Stimulated activated CD8-positive, alpha-beta memory T cell treated with anti-CD3 and anti-CD28 coated beads, Interleukin-12 subunit alpha, Interleukin-12 subunit beta, amount 100 ng/mL, for 24 hours (primary cell): ENCODE data around the gene DNAJC3.
"Not testable (repeated sequence)": the region's sequence is repeated elsewhere in the genome, so short reads cannot be mapped to it uniquely, and the experiment has no call there.

Experiments
- DNase-seq: peaks from one replicate; pipeline ENCODE4 v3.0.0-alpha.2; 2020; ENCODE audit errors: extremely low read depth

Gene DNAJC3

GRCh38 chr13:95781016-95781415 lies 104.1 kb downstream of the DNAJC3 start:
- DNase-seq = no peak

DNA sequence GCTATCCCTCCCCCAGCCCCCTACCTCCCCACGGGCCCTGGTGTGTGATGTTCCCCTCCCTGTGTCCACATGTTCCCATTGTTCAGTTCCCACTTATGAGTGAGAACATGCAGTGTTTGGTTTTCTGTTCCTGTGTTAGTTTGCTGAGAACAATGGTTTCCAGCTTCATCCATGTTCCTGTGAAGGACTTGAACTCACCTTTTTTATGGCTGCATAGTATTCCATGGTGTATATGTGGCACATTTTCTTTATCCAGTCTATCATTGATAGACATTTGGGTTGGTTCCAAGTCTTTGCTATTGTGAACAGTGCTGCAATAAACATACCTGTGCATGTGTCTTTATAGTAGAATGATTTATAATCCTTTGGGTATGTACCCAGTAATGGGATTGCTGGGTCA lies 105.0 kb downstream of the DNAJC3 start:
- not testable (repeated sequence) for DNase-seq

- DNase-seq = no peak
These were observed 106.8 kb downstream of the DNAJC3 start for GRCh38 chr13:95783747-95784146.

DNA sequence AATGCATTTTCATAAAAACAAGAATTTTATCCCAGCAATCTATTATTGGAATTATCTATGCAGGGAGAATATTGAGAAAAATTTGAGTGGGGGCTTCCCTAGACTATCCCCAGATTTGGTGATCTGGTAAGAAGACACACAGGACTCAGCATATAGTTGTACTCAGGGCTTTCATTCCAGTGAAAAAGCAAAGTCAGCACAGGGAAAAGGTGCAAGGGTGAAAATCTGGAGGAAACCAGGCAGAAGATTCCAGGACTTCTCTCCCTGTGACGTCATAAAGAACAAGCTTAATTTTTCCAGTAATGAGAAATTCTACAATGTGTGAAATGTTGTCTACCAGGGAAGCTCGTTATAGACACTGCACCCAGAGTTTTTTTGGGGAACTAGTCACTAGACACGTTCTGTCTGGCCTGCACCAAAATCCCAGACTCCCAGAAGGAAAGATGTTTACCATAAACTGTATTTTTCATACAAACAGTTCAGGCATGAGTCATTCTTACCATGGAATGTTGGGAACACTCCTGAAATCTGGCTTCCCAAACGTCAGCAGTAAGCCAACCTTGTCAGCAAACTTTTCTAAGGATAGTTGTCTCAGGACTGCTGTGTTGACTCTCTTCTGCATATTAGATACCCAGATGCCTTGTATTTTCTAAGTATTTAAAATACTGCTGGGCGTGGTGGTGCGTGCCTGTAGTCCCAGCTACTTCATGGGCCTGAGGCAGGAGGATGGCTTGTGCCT lies 107.4 kb downstream of the DNAJC3 start:
- no peak for DNase-seq

DNA sequence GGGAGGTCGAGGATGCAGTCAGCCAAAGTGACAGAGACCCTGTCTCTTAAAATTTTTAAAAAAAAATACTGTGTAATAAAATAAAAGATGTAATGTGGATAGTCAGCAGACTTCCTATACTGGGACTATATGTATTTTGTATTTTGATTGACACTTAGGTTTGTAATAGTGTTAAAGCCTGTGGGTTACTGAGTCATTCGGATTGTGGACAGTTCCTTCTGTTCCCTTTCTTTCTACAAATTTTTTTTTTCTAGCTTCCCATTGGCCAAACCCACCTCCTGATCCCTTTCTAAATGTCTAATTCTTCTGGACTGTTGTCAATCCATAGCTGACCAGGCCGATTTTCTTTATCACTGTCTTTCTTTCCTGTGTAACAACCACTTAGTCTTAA lies 108.0 kb downstream of the DNAJC3 start:
- DNase-seq = no peak

GRCh38 chr13:95787356-95788099 lies 110.6 kb downstream of the DNAJC3 start:
- no peak for DNase-seq

DNA sequence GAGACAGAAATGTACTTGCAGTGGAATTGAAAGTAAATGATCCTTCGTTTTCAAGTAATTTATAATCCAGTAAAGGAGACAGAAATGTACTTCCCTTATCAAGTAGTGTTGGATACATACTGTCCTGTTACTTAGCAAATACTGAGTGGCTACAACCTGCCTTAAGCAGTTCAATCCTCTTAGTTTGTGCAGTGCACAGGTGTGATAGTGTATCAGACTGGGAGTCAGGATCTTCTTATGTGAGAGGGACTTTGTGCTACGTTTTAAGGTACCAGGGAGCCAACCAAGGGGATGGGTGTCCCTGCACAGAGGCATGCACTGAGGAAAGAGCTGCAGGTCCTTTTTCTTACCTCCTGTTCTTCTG lies 111.1 kb downstream of the DNAJC3 start:
- no peak for DNase-seq

DNA sequence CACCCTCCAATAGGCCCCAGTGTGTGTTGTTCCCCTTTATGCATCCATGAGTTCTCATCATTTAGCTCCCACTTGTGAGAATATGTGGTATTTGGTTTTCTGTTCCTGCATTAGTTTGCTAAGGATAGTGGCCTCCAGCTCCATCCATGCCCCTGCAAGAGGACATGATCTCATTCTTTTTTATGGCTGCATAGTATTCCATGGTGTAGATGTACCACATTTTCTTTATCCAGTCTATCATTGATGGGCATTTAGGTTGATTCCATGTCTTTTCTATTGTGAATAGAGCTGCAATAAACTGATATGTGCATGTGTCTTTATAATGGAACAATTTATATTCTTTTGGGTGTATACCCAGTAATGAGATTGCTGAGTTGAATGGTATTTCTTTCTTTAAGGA lies 112.4 kb downstream of the DNAJC3 start:
- DNase-seq = not testable (repeated sequence)

DNA sequence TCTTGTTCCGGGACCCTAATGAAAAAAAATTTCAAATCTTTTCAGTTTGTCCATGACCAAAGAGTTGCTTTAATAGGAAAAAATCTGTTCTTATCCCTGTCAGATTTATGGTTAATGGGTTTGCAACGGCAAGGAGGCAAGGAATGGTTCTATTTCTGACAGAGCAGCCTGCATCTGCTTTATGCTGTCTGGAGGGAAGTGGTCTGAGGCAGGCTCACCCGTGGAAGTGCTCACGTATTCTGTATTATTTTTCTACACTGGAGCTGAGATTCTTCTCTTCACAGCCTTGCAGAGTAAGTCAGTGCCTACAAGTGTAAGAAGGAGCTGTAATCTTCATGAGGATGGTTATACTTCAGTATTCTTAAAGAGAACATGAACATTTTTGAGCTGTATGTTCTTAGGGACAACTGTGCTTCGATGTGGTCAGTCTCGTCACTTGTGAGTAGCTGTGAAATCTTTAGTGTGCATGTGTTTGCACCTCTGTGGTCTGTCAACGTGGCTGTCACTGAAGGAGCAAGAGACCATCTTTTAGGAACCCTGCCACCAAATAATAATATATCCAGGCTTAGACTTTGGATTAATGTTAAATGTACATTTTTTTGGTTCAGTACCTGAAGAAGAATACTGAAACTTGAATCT lies 114.3 kb downstream of the DNAJC3 start:
- DNase-seq = no peak

DNA sequence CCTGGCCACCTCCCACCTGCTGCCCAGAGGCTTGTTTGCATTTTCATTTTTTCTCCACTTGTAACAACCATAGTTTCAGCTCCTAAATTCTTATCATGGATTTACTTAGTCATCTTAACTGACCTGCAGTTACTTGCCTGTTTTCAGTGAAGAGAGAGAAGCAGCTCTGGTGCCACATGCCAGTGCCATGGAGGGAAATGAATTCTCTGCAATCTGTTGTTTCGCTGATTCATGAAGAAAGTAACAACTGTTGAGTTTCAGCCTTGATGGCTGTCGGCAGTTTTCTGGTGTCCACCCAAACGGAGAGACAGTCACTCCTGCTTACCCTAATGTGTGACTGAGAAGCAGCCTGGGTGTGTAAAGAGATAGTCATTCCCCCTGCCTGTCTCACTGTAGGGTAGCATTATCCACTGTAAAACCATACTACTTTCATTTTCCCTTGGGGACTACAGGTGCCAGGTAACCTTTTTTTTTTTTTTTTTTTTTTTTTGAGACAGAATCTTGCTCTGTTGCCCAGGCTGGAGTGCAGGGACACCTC lies 116.1 kb downstream of the DNAJC3 start:
- DNase-seq = no peak

DNA sequence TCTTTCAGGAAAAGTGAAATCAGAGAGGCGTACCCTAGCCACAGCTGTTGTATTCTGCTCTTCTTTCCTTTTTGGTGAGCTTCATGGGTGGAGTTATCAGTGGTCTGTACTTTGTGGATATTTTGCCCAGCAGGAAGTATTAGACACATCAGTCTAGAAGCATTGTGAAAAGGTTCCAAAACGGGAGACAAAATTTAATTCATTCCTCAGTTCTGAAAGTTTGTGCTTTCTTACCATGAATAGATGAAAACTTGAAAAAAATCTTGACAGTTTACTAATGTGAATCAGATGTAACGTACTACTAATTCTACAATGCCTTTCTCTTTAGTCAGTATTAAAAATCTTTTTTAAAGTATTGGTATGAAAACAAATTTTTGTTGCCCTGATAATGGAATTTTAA lies 116.8 kb downstream of the DNAJC3 start:
- no peak for DNase-seq

DNA sequence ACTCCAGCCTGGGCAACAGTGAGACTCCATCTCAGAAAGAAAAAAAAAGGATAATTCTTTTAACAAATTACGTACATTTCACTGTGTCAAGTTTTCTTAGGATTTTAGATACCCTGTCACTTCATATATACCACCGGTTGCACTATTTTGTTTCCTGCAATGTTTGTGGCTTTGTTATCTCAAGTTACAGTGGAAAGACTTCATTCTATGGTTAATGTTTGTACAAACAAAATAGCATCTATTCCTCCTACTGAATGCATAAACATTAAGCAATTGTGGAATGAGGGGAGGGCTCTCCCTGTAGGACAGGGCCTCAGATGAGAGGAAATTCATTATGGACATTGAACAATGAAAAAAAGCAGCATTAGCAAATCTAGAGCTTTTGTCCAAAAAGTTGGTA lies 120.1 kb downstream of the DNAJC3 start:
- no peak for DNase-seq

DNA sequence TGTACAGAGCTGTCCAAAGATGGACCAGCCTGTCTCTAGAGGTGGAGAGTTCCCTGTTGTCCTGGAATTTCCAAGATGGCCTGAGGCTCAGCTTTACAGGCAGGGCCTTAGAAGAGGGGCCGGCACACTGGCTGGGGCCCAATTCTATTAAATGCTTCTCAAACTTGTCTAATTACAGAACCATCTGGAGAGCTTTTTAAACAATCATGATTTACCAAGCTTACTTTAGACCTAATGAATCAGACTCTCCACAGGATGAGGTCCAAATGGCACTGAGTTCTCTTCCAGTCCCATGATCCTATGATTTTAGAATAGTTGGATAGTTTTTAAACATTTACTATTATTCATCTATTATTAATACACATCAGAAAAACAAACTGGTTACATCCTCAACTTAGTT lies 123.5 kb downstream of the DNAJC3 start:
- DNase-seq = no peak

GRCh38 chr13:95801825-95802224 lies 124.9 kb downstream of the DNAJC3 start:
- DNase-seq = no peak

- no peak for DNase-seq
These were observed 129.0 kb downstream of the DNAJC3 start for GRCh38 chr13:95805921-95806320.

DNA sequence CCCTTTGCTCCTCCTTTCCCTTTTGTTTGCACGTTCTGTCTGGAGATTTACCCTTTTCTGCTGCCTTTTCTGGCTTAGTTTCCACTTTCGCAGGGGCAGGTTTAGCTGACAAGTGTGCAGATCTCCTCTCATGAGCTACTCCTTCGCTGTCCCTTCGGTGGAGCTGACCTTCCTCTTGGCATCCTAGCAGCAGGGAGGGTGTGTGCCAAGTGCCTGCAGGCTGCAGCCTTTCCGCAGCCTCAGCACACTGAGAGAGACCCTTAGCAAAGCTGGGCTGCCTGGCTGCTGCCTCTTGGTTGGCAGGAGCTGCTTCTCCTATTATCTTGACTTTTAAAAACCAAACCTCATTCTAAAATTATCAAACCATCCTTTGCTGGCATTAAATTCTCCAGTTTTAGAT lies 132.5 kb downstream of the DNAJC3 start:
- no peak for DNase-seq

DNA sequence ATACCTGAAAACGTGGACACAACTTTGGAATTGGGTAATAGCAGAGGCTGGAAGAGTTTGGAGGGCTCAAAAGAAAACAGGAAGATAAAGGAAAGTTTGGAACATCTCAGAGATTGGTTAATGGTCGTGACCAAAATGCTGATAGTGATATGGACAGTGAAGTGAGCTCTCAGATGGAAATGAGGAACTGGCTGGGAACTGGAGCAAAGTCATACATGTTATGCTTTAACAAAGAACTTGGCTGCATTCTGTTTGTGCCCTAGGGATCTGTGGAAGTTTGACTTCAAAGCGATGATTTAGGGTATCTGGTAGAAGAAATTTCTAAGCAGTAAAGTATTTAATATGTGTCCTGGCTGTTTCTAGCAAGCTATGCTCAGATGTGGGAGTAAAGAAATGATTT lies 136.2 kb downstream of the DNAJC3 start:
- DNase-seq = no peak

DNA sequence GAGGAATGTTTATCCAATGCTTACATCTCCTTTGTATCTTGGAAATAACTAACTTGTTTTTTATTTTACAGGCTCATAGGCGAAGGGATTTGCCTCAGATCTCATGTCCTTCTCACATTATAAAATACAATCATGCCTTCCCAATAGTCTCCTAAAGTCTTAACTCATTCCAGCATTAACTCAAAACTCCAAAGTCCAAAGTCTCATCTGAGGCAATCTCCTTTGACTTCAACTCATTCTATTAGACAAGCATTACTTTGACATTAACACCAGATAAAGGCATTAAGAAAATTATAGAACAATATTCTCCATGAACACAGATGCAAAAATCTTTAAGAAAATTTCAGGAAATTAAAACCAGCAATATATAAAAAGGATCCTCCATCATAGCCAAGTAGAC lies 137.6 kb downstream of the DNAJC3 start:
- no peak for DNase-seq

GRCh38 chr13:95822303-95822702 lies 145.4 kb downstream of the DNAJC3 start:
- DNase-seq = no peak

GRCh38 chr13:95833126-95833525 lies 156.2 kb downstream of the DNAJC3 start:
- no peak for DNase-seq

- DNase-seq = no peak
These were observed 156.8 kb downstream of the DNAJC3 start for GRCh38 chr13:95833719-95834118.

GRCh38 chr13:95834134-95834765 lies 157.3 kb downstream of the DNAJC3 start:
- peak; percentile 1 for DNase-seq
